Nephron progenitor cell (in vitro differentiated cells): ENCODE measurements around the gene GFRA1.

Source experiments
- DNase-seq: peaks from one replicate; pipeline ENCODE4 v3.0.0; 2021
- H3K27ac Mint-ChIP-seq: 2 replicates; pipeline ENCODE4 v1.8.0; 2021; ENCODE audit warnings: mild to moderate bottlenecking, moderate library complexity, mixed read lengths
- H3K27me3 Mint-ChIP-seq: 2 replicates; pipeline ENCODE4 v1.8.0; 2021; ENCODE audit warnings: mild to moderate bottlenecking, low read depth, mixed read lengths; ENCODE audit not compliant: poor library complexity
- H3K36me3 Mint-ChIP-seq: 2 replicates; pipeline ENCODE4 v1.8.0; 2021; ENCODE audit warnings: low read depth, mixed read lengths
- H3K4me1 Mint-ChIP-seq: 2 replicates; pipeline ENCODE4 v1.8.0; 2021; ENCODE audit warnings: mixed read lengths
- H3K4me3 Mint-ChIP-seq: 2 replicates; pipeline ENCODE4 v1.8.0; 2021; ENCODE audit warnings: mild to moderate bottlenecking, moderate library complexity, mixed read lengths
- H3K9me3 Mint-ChIP-seq: 2 replicates; pipeline ENCODE4 v1.8.0; 2021; ENCODE audit warnings: mild to moderate bottlenecking, moderate library complexity, mixed read lengths
- TF ChIP-seq, protein P1 (sequence below): fragments of 200-600 bp; sonication (generic); IDR thresholded peaks from 2 replicates; pipeline ENCODE4 v1.5.0; 2021; ENCODE audit warnings: antibody characterized with exemption

GFRA1 gene

GRCh38 chr10:116014871-116015582 lies 258.0 kb downstream of the GFRA1 start:
- peaks cover 46% of the 10 kb centered on the region for H3K4me1 Mint-ChIP-seq
- no peak overlapping the region for H3K4me3 Mint-ChIP-seq
- H3K9me3 Mint-ChIP-seq = peaks cover 19% of the 10 kb centered on the region
- TF ChIP-seq, protein P1, sequence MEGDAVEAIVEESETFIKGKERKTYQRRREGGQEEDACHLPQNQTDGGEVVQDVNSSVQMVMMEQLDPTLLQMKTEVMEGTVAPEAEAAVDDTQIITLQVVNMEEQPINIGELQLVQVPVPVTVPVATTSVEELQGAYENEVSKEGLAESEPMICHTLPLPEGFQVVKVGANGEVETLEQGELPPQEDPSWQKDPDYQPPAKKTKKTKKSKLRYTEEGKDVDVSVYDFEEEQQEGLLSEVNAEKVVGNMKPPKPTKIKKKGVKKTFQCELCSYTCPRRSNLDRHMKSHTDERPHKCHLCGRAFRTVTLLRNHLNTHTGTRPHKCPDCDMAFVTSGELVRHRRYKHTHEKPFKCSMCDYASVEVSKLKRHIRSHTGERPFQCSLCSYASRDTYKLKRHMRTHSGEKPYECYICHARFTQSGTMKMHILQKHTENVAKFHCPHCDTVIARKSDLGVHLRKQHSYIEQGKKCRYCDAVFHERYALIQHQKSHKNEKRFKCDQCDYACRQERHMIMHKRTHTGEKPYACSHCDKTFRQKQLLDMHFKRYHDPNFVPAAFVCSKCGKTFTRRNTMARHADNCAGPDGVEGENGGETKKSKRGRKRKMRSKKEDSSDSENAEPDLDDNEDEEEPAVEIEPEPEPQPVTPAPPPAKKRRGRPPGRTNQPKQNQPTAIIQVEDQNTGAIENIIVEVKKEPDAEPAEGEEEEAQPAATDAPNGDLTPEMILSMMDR = no peak
- H3K36me3 Mint-ChIP-seq = peaks cover 12% of the 10 kb centered on the region
- H3K27me3 Mint-ChIP-seq = peaks cover 5% of the 10 kb centered on the region
- peak overlapping the region; percentile 87 for H3K27ac Mint-ChIP-seq
- DNase-seq = no peak

DNA sequence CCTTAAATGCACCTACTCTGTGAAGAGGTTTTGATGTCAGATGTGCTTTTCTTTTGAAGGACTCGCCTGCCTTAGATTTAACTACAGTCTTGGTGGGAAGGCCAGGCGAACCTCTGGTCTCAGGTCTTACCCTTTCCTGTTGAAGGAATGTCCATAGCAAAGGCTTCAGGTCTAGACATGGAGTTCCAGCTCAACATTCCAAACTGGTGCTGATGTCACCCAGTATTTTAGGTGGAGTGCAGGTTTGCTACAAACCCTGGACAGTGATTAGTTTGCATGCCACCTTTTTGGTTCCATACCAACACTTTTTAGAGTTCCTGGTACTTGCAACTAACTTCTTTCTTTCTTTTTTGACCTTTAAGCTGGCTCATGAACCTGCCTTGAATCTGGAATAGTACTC lies 258.7 kb downstream of the GFRA1 start:
- Mint-ChIP-seq H3K4me1 (peaks cover 46% of the 10 kb centered on the region), H3K4me3 (no peak overlapping the region)

GRCh38 chr10:116011929-116012328 lies 261.1 kb downstream of the GFRA1 start:
- peaks cover 29% of the 10 kb centered on the region for H3K4me1 Mint-ChIP-seq
- no peak for DNase-seq
- no peak overlapping the region for H3K27ac Mint-ChIP-seq
- TF ChIP-seq, protein P1 = no peak
- peaks cover 12% of the 10 kb centered on the region for H3K36me3 Mint-ChIP-seq
- no peaks in the 10 kb centered on the region for H3K27me3 Mint-ChIP-seq
- peaks cover 34% of the 10 kb centered on the region for H3K9me3 Mint-ChIP-seq
- H3K4me3 Mint-ChIP-seq = no peak overlapping the region

More for the DNA sequence above, 258.7 kb downstream of the GFRA1 start:
- H3K27me3 Mint-ChIP-seq = peaks cover under 1% of the 10 kb centered on the region
- H3K9me3 Mint-ChIP-seq = peaks cover 26% of the 10 kb centered on the region
- H3K27ac Mint-ChIP-seq = peak overlapping the region; percentile 87
- TF ChIP-seq, protein P1 = no peak
- DNase-seq = no peak
- peaks cover 12% of the 10 kb centered on the region for H3K36me3 Mint-ChIP-seq

- DNase-seq = no peak
- Mint-ChIP-seq H3K9me3 (peaks cover 19% of the 10 kb centered on the region), H3K36me3 (no peaks in the 10 kb centered on the region), H3K4me3 (no peak overlapping the region), H3K27ac (no peak overlapping the region), H3K4me1 (peaks cover 22% of the 10 kb centered on the region), H3K27me3 (no peaks in the 10 kb centered on the region)
- TF ChIP-seq, protein P1 = no peak
Measured at GRCh38 chr10:116007256-116007891, 265.6 kb downstream of the GFRA1 start.
